HEK293T (cell line): Measurements from ENCODE around the gene TP53.

ENCODE experiments used
- ARNT ChIP-seq: fragments of 450-650 bp; IDR thresholded peaks from 2 replicates; pipeline ENCODE4 v1.6.1; 2017; ENCODE audit warnings: mild to moderate bottlenecking
- BHLHE40 ChIP-seq: fragments of 450-650 bp; IDR thresholded peaks from 2 replicates; pipeline ENCODE4 v1.6.1; 2016; ENCODE audit warnings: mild to moderate bottlenecking, moderate library complexity, borderline replicate concordance
- ELF4 ChIP-seq: fragments of 450-650 bp; IDR thresholded peaks from 2 replicates; pipeline ENCODE4 v1.6.1; 2017; ENCODE audit warnings: antibody characterized with exemption
- FOXA1 ChIP-seq: fragments of 450-650 bp; IDR thresholded peaks from 2 replicates; pipeline ENCODE4 v1.6.1; 2016; ENCODE audit warnings: mild to moderate bottlenecking
- HDGF ChIP-seq: fragments of 450-650 bp; IDR thresholded peaks from 2 replicates; pipeline ENCODE4 v1.6.1; 2017; ENCODE audit warnings: antibody characterized with exemption, borderline replicate concordance
- LEF1 ChIP-seq: fragments of 450-650 bp; IDR thresholded peaks from 2 replicates; pipeline ENCODE4 v1.6.1; 2017; ENCODE audit warnings: mild to moderate bottlenecking, borderline replicate concordance
- NFRKB ChIP-seq: fragments of 450-650 bp; IDR thresholded peaks from 2 replicates; pipeline ENCODE4 v1.6.1; 2016; ENCODE audit warnings: mild to moderate bottlenecking, moderate library complexity
- SP1 ChIP-seq: fragments of 450-650 bp; IDR thresholded peaks from 2 replicates; pipeline ENCODE4 v1.6.1; 2017
- TARDBP ChIP-seq: fragments of 450-650 bp; IDR thresholded peaks from 2 replicates; pipeline ENCODE4 v1.6.1; 2016

- no peak for TF ChIP-seq BHLHE40
- TF ChIP-seq SP1, result no peak
- no peak for TF ChIP-seq HDGF
- no peak for TF ChIP-seq TARDBP
- no peak for TF ChIP-seq ELF4
- TF ChIP-seq ARNT, result no peak
- no peak for TF ChIP-seq NFRKB
- TF ChIP-seq LEF1, result no peak
- no peak for TF ChIP-seq FOXA1
Measured at GRCh38 chr17:7684851-7685532, 2.3 kb downstream of the TP53 start.
